Nephron (organoid): ENCODE measurements around the gene CEMIP.

Experiments used
- H3K27ac Mint-ChIP-seq, 3 experiments: 2 replicates each; pipeline ENCODE4 v1.8.0; 2020; ENCODE audit warnings: mixed read lengths in 3 of 3, mild to moderate bottlenecking in 2 of 3, moderate library complexity in 1 of 3
- H3K27me3 Mint-ChIP-seq: 2 replicates; pipeline ENCODE4 v1.8.0; 2021; ENCODE audit warnings: low read depth, mild to moderate bottlenecking, moderate library complexity, mixed read lengths
- H3K36me3 Mint-ChIP-seq: 2 replicates; pipeline ENCODE4 v1.8.0; 2020; ENCODE audit warnings: low read depth, mixed read lengths
- H3K4me1 Mint-ChIP-seq: 2 replicates; pipeline ENCODE4 v1.8.0; 2020; ENCODE audit warnings: mixed read lengths
- H3K4me3 Mint-ChIP-seq, 3 experiments: 2 replicates each; pipeline ENCODE4 v1.8.0; 2020; ENCODE audit warnings: mild to moderate bottlenecking in 3 of 3, mixed read lengths in 3 of 3, moderate library complexity in 2 of 3
- H3K9me3 Mint-ChIP-seq: 2 replicates; pipeline ENCODE4 v1.8.0; 2020; ENCODE audit warnings: mixed read lengths
- CTCF ChIP-seq, 3 experiments: fragments of 200-600 bp; sonication (generic); IDR thresholded peaks; one replicate each; pipeline ENCODE4 v1.5.0; 2021; ENCODE audit warnings: antibody characterized with exemption in 3 of 3; ENCODE audit not compliant: unreplicated experiment in 3 of 3

CEMIP gene

GRCh38 chr15:80835336-80835735 is 56.2 kb downstream of the CEMIP start:
- Mint-ChIP-seq H3K36me3 (no peaks in the 10 kb centered on the region), H3K27ac (no peak overlapping the region), H3K4me1 (peaks cover 35% of the 10 kb centered on the region), H3K4me3 (no peak overlapping the region), H3K9me3 (no peaks in the 10 kb centered on the region), H3K27me3 (peaks cover 29% of the 10 kb centered on the region)
- no peak for TF ChIP-seq CTCF (IDR thresholded peaks at IDR 0.05; ENCODE audit: unreplicated experiment in 3 of 3)

- Mint-ChIP-seq H3K27ac (no peak overlapping the region), H3K4me1 (peaks cover 27% of the 10 kb centered on the region), H3K4me3 (no peak overlapping the region), H3K9me3 (no peaks in the 10 kb centered on the region), H3K27me3 (peaks cover 24% of the 10 kb centered on the region), H3K36me3 (no peaks in the 10 kb centered on the region)
- TF ChIP-seq CTCF (IDR thresholded peaks at IDR 0.05; ENCODE audit: unreplicated experiment in 3 of 3) = no peak
Measured at GRCh38 chr15:80836223-80836622, 57.1 kb downstream of the CEMIP start.

- no peak overlapping the region for H3K27ac Mint-ChIP-seq
- H3K4me1 Mint-ChIP-seq = peaks cover 20% of the 10 kb centered on the region
- H3K4me3 Mint-ChIP-seq = no peak overlapping the region
- H3K9me3 Mint-ChIP-seq = no peaks in the 10 kb centered on the region
- TF ChIP-seq CTCF (IDR thresholded peaks at IDR 0.05; ENCODE audit: unreplicated experiment in 3 of 3) = no peak
- H3K36me3 Mint-ChIP-seq = no peaks in the 10 kb centered on the region
- peaks cover 22% of the 10 kb centered on the region for H3K27me3 Mint-ChIP-seq
Measured at GRCh38 chr15:80837006-80837405, 57.8 kb downstream of the CEMIP start.

GRCh38 chr15:80838012-80838411 is 58.8 kb downstream of the CEMIP start:
- Mint-ChIP-seq H3K36me3 (no peaks in the 10 kb centered on the region), H3K27me3 (peaks cover 22% of the 10 kb centered on the region), H3K9me3 (no peaks in the 10 kb centered on the region), H3K27ac (no peak overlapping the region), H3K4me1 (peaks cover 16% of the 10 kb centered on the region), H3K4me3 (no peak overlapping the region)
- no peak for TF ChIP-seq CTCF (IDR thresholded peaks at IDR 0.05; ENCODE audit: unreplicated experiment in 3 of 3)

GRCh38 chr15:80838666-80839065 is 59.5 kb downstream of the CEMIP start:
- no peaks in the 10 kb centered on the region for H3K36me3 Mint-ChIP-seq
- H3K27me3 Mint-ChIP-seq = peaks cover 22% of the 10 kb centered on the region
- no peak overlapping the region for H3K4me3 Mint-ChIP-seq
- no peak for TF ChIP-seq CTCF (IDR thresholded peaks at IDR 0.05; ENCODE audit: unreplicated experiment in 3 of 3)
- H3K27ac Mint-ChIP-seq = no peak overlapping the region
- peaks cover 20% of the 10 kb centered on the region for H3K4me1 Mint-ChIP-seq
- H3K9me3 Mint-ChIP-seq = no peaks in the 10 kb centered on the region

- Mint-ChIP-seq H3K36me3 (no peaks in the 10 kb centered on the region), H3K4me1 (peaks cover 20% of the 10 kb centered on the region), H3K4me3 (no peak overlapping the region), H3K27ac (no peak overlapping the region), H3K9me3 (no peaks in the 10 kb centered on the region), H3K27me3 (peaks cover 22% of the 10 kb centered on the region)
- no peak for TF ChIP-seq CTCF (IDR thresholded peaks at IDR 0.05; ENCODE audit: unreplicated experiment in 3 of 3)
Measured at GRCh38 chr15:80839764-80840130, 60.6 kb downstream of the CEMIP start.
